GM12878 (cell line): Measurements from ENCODE around the gene ZNF140. TPM values are rescaled to one million over a fixed set of nuclear protein-coding genes. Genes with fewer than 3 reads are reported as not detected.

Source experiments
- ATAC-seq: fragments of 200-7000 bp; cut with Tn5 transposase; 3 replicates; pipeline ENCODE4 v1.9.1; 2020; ENCODE audit warnings: mild to moderate bottlenecking, moderate library complexity
- BruUV-seq: library from RNA; stranded (reverse); fragments of 400-500 nt; replicated peaks from 2 replicates; lab custom pipeline; 2021; lab: Mats Ljungman, UMichigan
- CTCF ChIA-PET: fragments of 300-600 bp; sonication (Branson Sonifier 250); formaldehyde crosslinking; extraction: SDS; loops from one replicate; lab custom pipeline; 2021; ENCODE audit warnings: inconsistent platforms; lab: Yijun Ruan, JAX
- POLR2A ChIA-PET: fragments of 350-600 bp; formaldehyde crosslinking; extraction: SDS; loops from one replicate; lab custom pipeline; 2021; ENCODE audit warnings: inconsistent platforms; lab: Charles Lee
- RAD21 ChIA-PET: fragments of 300-600 bp; sonication (Branson Sonifier 250); formaldehyde crosslinking; loops from one replicate; lab custom pipeline; 2023; ENCODE audit warnings: antibody characterized with exemption; ENCODE audit not compliant: unreplicated experiment; lab: Charles Lee
- SMC1A ChIA-PET: fragments of 300-600 bp; sonication (Branson Sonifier 250); formaldehyde crosslinking; loops from one replicate; lab custom pipeline; 2023; ENCODE audit not compliant: unreplicated experiment, uncharacterized antibody; lab: Charles Lee
- DNase-seq: peaks from one replicate; pipeline ENCODE4 v3.0.0-alpha.2; 2011; ENCODE audit warnings: low read depth, low spot score
- FAIRE-seq: peaks from 3 replicates; lab custom pipeline; 2011; peaks lifted over from hg19 to GRCh38; lab: Jason Lieb, UNC
- H2AFZ ChIP-seq: 2 replicates; pipeline ENCODE4 v1.6.0; 2011; ENCODE audit warnings: low read depth, low read length, control low read depth; ENCODE audit not compliant: control insufficient read depth
- H3K27ac ChIP-seq: 2 replicates; pipeline ENCODE4 v1.5.1; 2011; ENCODE audit warnings: control low read depth; ENCODE audit not compliant: control insufficient read depth, insufficient read depth
- H3K27me3 ChIP-seq, 2 experiments: replicated peaks in 1 of 2; 2 replicates each; pipeline versions ENCODE4 v1.6.0 to v1.6.1; 2011; ENCODE audit warnings: low read length in 1 of 2; ENCODE audit not compliant: control insufficient read depth in 2 of 2, insufficient read depth in 2 of 2
- H3K36me3 ChIP-seq, 2 experiments: 2 replicates each; pipeline ENCODE4 v1.5.1; 2011; ENCODE audit warnings: low read length in 1 of 2; ENCODE audit not compliant: control insufficient read depth in 2 of 2, insufficient read depth in 2 of 2
- H3K4me1 ChIP-seq: 2 replicates; pipeline ENCODE4 v1.6.1; 2011; ENCODE audit warnings: mild to moderate bottlenecking, low read length, moderate library complexity, mixed read lengths; ENCODE audit not compliant: control insufficient read depth, insufficient read depth
- H3K4me2 ChIP-seq: 2 replicates; pipeline ENCODE4 v1.6.0; 2011; ENCODE audit warnings: control low read depth; ENCODE audit not compliant: control insufficient read depth, insufficient read depth
- H3K4me3 ChIP-seq: fragments of 200-600 bp; sonication (generic); 2 replicates; pipeline ENCODE4 v1.5.1; 2016
- H3K79me2 ChIP-seq: 2 replicates; pipeline ENCODE4 v1.6.0; 2011; ENCODE audit warnings: low read length; ENCODE audit not compliant: control insufficient read depth, insufficient read depth
- H3K9ac ChIP-seq: 2 replicates; pipeline ENCODE4 v1.8.0; 2011; ENCODE audit warnings: low read length, control low read depth, mixed read lengths; ENCODE audit not compliant: control insufficient read depth, insufficient read depth
- H3K9me3 ChIP-seq: replicated peaks from 3 replicates; pipeline ENCODE4 v1.5.1; 2011; ENCODE audit warnings: mild to moderate bottlenecking, low read length; ENCODE audit not compliant: control insufficient read depth, insufficient read depth
- H4K20me1 ChIP-seq: 2 replicates; pipeline ENCODE4 v1.6.0; 2011; ENCODE audit not compliant: control insufficient read depth, insufficient read depth
- BCL11A ChIP-seq: IDR thresholded peaks from 2 replicates; pipeline ENCODE4 v1.6.1; 2011; ENCODE audit warnings: low read depth, low read length
- RAD21 ChIP-seq: IDR thresholded peaks from 2 replicates; pipeline ENCODE4 v1.6.1; 2011; ENCODE audit warnings: mild to moderate bottlenecking, low read depth, low read length, moderate library complexity; ENCODE audit not compliant: insufficient read depth
- SIX5 ChIP-seq: IDR thresholded peaks from 2 replicates; pipeline ENCODE4 v1.6.1; 2011; ENCODE audit warnings: mild to moderate bottlenecking, low read depth, low read length, moderate library complexity; ENCODE audit not compliant: severe bottlenecking
- TCF3 ChIP-seq: IDR thresholded peaks from 2 replicates; pipeline ENCODE4 v1.6.1; 2012; ENCODE audit warnings: low read depth, mild to moderate bottlenecking, low read length, borderline replicate concordance; ENCODE audit not compliant: insufficient read depth
- ZNF274 ChIP-seq: IDR thresholded peaks from one replicate; pipeline ENCODE4 v1.8.0; 2011; ENCODE audit not compliant: insufficient read length, insufficient read depth
- WGBS: methylation state at CpG from one replicate; pipeline ENCODE4 v1.1.6; 2016; ENCODE audit warnings: low lambda C conversion rate; ENCODE audit not compliant: insufficient replicate concordance, insufficient coverage; ENCODE audit errors: missing lambda C conversion rate; 5-methylcytosine and 5-hydroxymethylcytosine counted together
- in situ Hi-C: fragments of 300-500 bp; cut with MboI; formaldehyde crosslinking; loops from 9 replicates; pipeline ENCODE4 v1.14.3; 2018; ENCODE audit warnings: mixed read lengths
- intact Hi-C: fragments of 100-400 bp; cut with micrococcal nuclease; formaldehyde crosslinking; loops from one replicate; pipeline ENCODE4 v1.14.2; 2022; ENCODE audit not compliant: unreplicated experiment
- polyA plus RNA-seq, 11 experiments: library from polyadenylated mRNA; depleted of rRNA in 4 of 11; unstranded in 6 of 11; stranded (reverse) in 5 of 11; fragments of >200 nt; fragmentation: Nextera tagmentation in 4 of 11; fragmentation: Illumina TruSeq in 1 of 11; extraction: Ambion mirVana in 4 of 11; extraction: Trizol in 1 of 11; gene quantifications; 1 replicate in 1 of 11; 2 replicates in 10 of 11; pipeline versions ENCODE4 v1.2.1 to v1.2.3, GENCODE V29; 2011 to 2016; ENCODE audit warnings: inconsistent platforms in 2 of 11, missing spikeins in 2 of 11, low read depth in 1 of 11
- total RNA-seq, 4 experiments: library from RNA; depleted of rRNA in 3 of 4; stranded (reverse); fragments of >200 nt in 3 of 4; fragmentation: Illumina TruSeq in 1 of 4; extraction: Trizol in 1 of 4; gene quantifications; 2 replicates each; pipeline versions ENCODE4 v1.2.1 to v1.2.3, GENCODE V29; 2013 to 2021
- TF ChIP-seq, protein P1 (sequence below): fragments of 450-650 bp; formaldehyde crosslinking; IDR thresholded peaks from 2 replicates; pipeline ENCODE4 v1.5.0; 2022; ENCODE audit warnings: mild to moderate bottlenecking, missing genetic modification characterization
- TF ChIP-seq, protein P2 (sequence below): fragments of 450-650 bp; IDR thresholded peaks from 2 replicates; pipeline ENCODE4 v1.6.1; 2016; ENCODE audit warnings: mild to moderate bottlenecking, moderate library complexity, borderline replicate concordance

ZNF140 gene
- total and polyA plus RNA-seq, 10 of the 15 experiments (the other 5 are each of a cell fraction or from before 2014, with no cell fraction given), result 6.8 to 21.2 (median 14.7) TPM

GRCh38 chr12:133120385-133121191 is 39.9 kb downstream of the ZNF140 start:
- Histone ChIP-seq H3K36me3 (no peaks in the 10 kb centered on the region), H2AFZ (no peak overlapping the region), H3K4me3 (no peak overlapping the region), H3K4me1 (no peaks in the 10 kb centered on the region), H3K9ac (no peak overlapping the region), H3K9me3 (peaks cover 32% of the 10 kb centered on the region), H3K4me2 (no peak overlapping the region), H3K27ac (no peak overlapping the region), H3K79me2 (no peaks in the 10 kb centered on the region), H4K20me1 (no peaks in the 10 kb centered on the region), H3K27me3 (no peaks in the 10 kb centered on the region)
- DNase-seq (no peak), ATAC-seq (no peak), FAIRE-seq (no peak)
- SMC1A ChIA-PET, result interaction anchor here (0.7 kb wide), 1 partner anchor 8 kb away, joined by 3 read pairs; no protein-coding TSS in a partner anchor
- CTCF ChIA-PET, result no interaction called here
- intact Hi-C loops, result no loop called here
- 49% methylated on average over 3 of the region's 3 CpGs for WGBS
- POLR2A ChIA-PET, result no interaction called here
- RAD21 ChIA-PET, result no interaction called here
- in situ Hi-C loops, result no loop called here
- no TSS peak for BruUV-seq
- TF ChIP-seq ZNF274 (peak; percentile 89), SIX5 (no peak)

DNA sequence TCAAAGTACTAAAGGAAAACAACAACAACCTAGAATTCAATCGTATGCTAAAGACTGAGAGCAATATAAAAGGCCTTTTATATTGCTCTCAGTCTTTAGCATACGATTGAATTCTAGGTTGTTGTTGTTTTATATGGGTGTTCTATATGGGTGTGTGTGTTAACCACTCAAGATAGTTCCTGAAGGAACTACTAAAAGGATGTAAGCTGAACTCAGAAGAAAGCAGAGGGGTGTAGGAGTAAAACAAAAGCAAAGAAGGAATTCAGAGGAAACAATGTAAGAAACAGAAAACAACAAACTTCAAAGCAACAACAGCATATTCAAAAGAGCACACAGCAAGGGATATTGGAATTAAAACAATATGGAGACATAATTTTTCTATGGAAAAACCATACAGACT is 44.0 kb downstream of the ZNF140 start:
- Histone ChIP-seq H3K36me3 (no peaks in the 10 kb centered on the region), H3K9ac (no peak overlapping the region), H3K27me3 (no peaks in the 10 kb centered on the region), H3K79me2 (no peaks in the 10 kb centered on the region), H3K27ac (no peak overlapping the region), H2AFZ (no peak overlapping the region), H3K4me3 (no peak overlapping the region), H3K4me1 (no peaks in the 10 kb centered on the region), H3K4me2 (no peak overlapping the region), H4K20me1 (no peaks in the 10 kb centered on the region), H3K9me3 (peaks cover 32% of the 10 kb centered on the region)
- TF ChIP-seq BCL11A (no peak), RAD21 (no peak), TCF3 (no peak)
- TF ChIP-seq, protein P1, sequence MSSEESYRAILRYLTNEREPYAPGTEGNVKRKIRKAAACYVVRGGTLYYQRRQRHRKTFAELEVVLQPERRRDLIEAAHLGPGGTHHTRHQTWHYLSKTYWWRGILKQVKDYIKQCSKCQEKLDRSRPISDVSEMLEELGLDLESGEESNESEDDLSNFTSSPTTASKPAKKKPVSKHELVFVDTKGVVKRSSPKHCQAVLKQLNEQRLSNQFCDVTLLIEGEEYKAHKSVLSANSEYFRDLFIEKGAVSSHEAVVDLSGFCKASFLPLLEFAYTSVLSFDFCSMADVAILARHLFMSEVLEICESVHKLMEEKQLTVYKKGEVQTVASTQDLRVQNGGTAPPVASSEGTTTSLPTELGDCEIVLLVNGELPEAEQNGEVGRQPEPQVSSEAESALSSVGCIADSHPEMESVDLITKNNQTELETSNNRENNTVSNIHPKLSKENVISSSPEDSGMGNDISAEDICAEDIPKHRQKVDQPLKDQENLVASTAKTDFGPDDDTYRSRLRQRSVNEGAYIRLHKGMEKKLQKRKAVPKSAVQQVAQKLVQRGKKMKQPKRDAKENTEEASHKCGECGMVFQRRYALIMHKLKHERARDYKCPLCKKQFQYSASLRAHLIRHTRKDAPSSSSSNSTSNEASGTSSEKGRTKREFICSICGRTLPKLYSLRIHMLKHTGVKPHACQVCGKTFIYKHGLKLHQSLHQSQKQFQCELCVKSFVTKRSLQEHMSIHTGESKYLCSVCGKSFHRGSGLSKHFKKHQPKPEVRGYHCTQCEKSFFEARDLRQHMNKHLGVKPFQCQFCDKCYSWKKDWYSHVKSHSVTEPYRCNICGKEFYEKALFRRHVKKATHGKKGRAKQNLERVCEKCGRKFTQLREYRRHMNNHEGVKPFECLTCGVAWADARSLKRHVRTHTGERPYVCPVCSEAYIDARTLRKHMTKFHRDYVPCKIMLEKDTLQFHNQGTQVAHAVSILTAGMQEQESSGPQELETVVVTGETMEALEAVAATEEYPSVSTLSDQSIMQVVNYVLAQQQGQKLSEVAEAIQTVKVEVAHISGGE (CRISPR knock-in tag), result no peak
- TF ChIP-seq, protein P2, sequence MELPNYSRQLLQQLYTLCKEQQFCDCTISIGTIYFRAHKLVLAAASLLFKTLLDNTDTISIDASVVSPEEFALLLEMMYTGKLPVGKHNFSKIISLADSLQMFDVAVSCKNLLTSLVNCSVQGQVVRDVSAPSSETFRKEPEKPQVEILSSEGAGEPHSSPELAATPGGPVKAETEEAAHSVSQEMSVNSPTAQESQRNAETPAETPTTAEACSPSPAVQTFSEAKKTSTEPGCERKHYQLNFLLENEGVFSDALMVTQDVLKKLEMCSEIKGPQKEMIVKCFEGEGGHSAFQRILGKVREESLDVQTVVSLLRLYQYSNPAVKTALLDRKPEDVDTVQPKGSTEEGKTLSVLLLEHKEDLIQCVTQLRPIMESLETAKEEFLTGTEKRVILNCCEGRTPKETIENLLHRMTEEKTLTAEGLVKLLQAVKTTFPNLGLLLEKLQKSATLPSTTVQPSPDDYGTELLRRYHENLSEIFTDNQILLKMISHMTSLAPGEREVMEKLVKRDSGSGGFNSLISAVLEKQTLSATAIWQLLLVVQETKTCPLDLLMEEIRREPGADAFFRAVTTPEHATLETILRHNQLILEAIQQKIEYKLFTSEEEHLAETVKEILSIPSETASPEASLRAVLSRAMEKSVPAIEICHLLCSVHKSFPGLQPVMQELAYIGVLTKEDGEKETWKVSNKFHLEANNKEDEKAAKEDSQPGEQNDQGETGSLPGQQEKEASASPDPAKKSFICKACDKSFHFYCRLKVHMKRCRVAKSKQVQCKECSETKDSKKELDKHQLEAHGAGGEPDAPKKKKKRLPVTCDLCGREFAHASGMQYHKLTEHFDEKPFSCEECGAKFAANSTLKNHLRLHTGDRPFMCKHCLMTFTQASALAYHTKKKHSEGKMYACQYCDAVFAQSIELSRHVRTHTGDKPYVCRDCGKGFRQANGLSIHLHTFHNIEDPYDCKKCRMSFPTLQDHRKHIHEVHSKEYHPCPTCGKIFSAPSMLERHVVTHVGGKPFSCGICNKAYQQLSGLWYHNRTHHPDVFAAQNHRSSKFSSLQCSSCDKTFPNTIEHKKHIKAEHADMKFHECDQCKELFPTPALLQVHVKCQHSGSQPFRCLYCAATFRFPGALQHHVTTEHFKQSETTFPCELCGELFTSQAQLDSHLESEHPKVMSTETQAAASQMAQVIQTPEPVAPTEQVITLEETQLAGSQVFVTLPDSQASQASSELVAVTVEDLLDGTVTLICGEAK, result no peak
- ChIA-PET CTCF (no interaction called here), POLR2A (no interaction called here), RAD21 (no interaction called here), SMC1A (interaction anchor here (1.0 kb wide), 1 partner anchor 21 kb away, joined by 3 read pairs; no protein-coding TSS in a partner anchor)
- WGBS, result 98% methylated on average over 2 of the region's 2 CpGs
- DNase-seq, result no peak
- no peak for FAIRE-seq
- BruUV-seq, result no TSS peak
- intact Hi-C loops (no loop called here), in situ Hi-C loops (no loop called here)
- ATAC-seq, result no peak
